Tibial artery (tissue), 4 donors: ENCODE data around the gene GVQW3.

Experiments
- DNase-seq, 2 donors: peaks; one replicate each; pipeline ENCODE4 v3.0.0-alpha.2; 2019
- H3K27ac ChIP-seq, 2 donors: fragments of 200-600 bp; sonication (generic) in 1 of 2; 1 replicate in 1 of 2; 2 replicates in 1 of 2; pipeline ENCODE4 v1.5.1; 2018 to 2019; ENCODE audit warnings: mild to moderate bottlenecking in 1 of 2
- H3K27me3 ChIP-seq, 2 donors: fragments of 200-600 bp; sonication (generic) in 1 of 2; one replicate each; pipeline versions ENCODE4 v1.5.1 to v1.6.0; 2016 to 2019
- H3K36me3 ChIP-seq, 3 donors: fragments of 200-600 bp; sonication (generic) in 2 of 3; one replicate each; pipeline ENCODE4 v1.5.1; 2016 to 2019; ENCODE audit warnings: mild to moderate bottlenecking in 2 of 3
- H3K4me1 ChIP-seq, 4 donors: fragments of 200-600 bp; sonication (generic) in 2 of 4; 1 replicate in 3 of 4; 2 replicates in 1 of 4; pipeline ENCODE4 v1.5.1; 2016 to 2019
- H3K4me3 ChIP-seq, 2 donors: fragments of 200-600 bp; sonication (generic) in 1 of 2; 1 replicate in 1 of 2; 2 replicates in 1 of 2; pipeline ENCODE4 v1.5.1; 2018 to 2019; ENCODE audit warnings: mild to moderate bottlenecking in 2 of 2
- H3K9me3 ChIP-seq, 3 donors: fragments of 200-600 bp; sonication (generic) in 1 of 3; one replicate each; pipeline ENCODE4 v1.5.1; 2016 to 2019
- intact Hi-C: fragments of 100-400 bp; cut with DNase I; formaldehyde crosslinking; loops from one replicate; pipeline ENCODE4 v1.15.0; 2023; ENCODE audit warnings: low total_unique reads
- TF ChIP-seq, protein P1 (sequence below), 2 experiments: fragments of 200-600 bp in 1 of 2; fragments of 450-650 bp in 1 of 2; IDR thresholded peaks; one replicate each; pipeline ENCODE4 v1.5.1; 2017 to 2019; ENCODE audit warnings: antibody characterized with exemption in 2 of 2, mild to moderate bottlenecking in 1 of 2, moderate library complexity in 1 of 2

The GVQW3 gene

GRCh38 chr11:76408171-76408965 lies 27.2 kb downstream of the GVQW3 start:
- H3K27ac ChIP-seq: no peak overlapping the region
- H3K27me3 ChIP-seq: no peaks in the 10 kb centered on the region
- no peaks in the 10 kb centered on the region for H3K36me3 ChIP-seq
- H3K4me1 ChIP-seq: no peaks in the 10 kb centered on the region
- H3K9me3 ChIP-seq: no peaks in the 10 kb centered on the region
- no peak for DNase-seq
- TF ChIP-seq, protein P1, sequence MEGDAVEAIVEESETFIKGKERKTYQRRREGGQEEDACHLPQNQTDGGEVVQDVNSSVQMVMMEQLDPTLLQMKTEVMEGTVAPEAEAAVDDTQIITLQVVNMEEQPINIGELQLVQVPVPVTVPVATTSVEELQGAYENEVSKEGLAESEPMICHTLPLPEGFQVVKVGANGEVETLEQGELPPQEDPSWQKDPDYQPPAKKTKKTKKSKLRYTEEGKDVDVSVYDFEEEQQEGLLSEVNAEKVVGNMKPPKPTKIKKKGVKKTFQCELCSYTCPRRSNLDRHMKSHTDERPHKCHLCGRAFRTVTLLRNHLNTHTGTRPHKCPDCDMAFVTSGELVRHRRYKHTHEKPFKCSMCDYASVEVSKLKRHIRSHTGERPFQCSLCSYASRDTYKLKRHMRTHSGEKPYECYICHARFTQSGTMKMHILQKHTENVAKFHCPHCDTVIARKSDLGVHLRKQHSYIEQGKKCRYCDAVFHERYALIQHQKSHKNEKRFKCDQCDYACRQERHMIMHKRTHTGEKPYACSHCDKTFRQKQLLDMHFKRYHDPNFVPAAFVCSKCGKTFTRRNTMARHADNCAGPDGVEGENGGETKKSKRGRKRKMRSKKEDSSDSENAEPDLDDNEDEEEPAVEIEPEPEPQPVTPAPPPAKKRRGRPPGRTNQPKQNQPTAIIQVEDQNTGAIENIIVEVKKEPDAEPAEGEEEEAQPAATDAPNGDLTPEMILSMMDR (IDR thresholded peaks at IDR 0.05): no peak
- intact Hi-C loops: no loop called here
- H3K4me3 ChIP-seq: no peak overlapping the region

GRCh38 chr11:76410851-76411357 lies 29.8 kb downstream of the GVQW3 start:
- intact Hi-C loops: no loop called here
- DNase-seq: no peak

GRCh38 chr11:76415073-76415472 lies 34.0 kb downstream of the GVQW3 start:
- Histone ChIP-seq H3K27me3 (no peaks in the 10 kb centered on the region), H3K36me3 (no peaks in the 10 kb centered on the region), H3K27ac (no peak overlapping the region), H3K4me3 (no peak overlapping the region), H3K4me1 (no peaks in the 10 kb centered on the region), H3K9me3 (no peaks in the 10 kb centered on the region)
- TF ChIP-seq, protein P1 (IDR thresholded peaks at IDR 0.05): no peak
- DNase-seq: no peak
- intact Hi-C loops: no loop called here

More at GRCh38 chr11:76410851-76411357, 29.8 kb downstream of the GVQW3 start:
- no peaks in the 10 kb centered on the region for H3K4me1 ChIP-seq
- no peak overlapping the region for H3K27ac ChIP-seq
- TF ChIP-seq, protein P1 (IDR thresholded peaks at IDR 0.05): no peak
- H3K9me3 ChIP-seq: no peaks in the 10 kb centered on the region
- no peaks in the 10 kb centered on the region for H3K36me3 ChIP-seq
- H3K27me3 ChIP-seq: no peaks in the 10 kb centered on the region
- no peak overlapping the region for H3K4me3 ChIP-seq

DNA sequence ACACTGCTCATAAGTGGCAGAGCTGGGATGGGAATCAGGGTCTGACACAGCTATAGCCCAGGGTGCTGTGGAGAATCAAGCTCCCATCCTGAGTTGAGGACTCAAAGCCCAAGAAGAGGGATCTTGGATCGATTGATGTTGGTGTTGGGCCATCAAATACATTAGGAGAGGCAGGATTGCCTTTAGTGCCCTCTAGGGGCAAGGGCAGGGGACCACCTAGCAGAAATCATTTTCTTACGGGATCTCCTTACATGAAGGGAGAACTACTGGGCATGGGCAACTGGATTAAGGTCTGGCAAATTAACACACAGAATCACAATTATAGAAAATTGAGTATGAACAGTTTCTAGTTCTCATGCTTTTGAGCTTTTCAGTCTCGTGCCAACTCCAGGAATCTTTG lies 38.8 kb downstream of the GVQW3 start:
- H3K27me3 ChIP-seq: no peaks in the 10 kb centered on the region
- H3K9me3 ChIP-seq: no peaks in the 10 kb centered on the region
- DNase-seq: no peak
- H3K27ac ChIP-seq: no peak overlapping the region
- TF ChIP-seq, protein P1 (IDR thresholded peaks at IDR 0.05): no peak
- no peaks in the 10 kb centered on the region for H3K4me1 ChIP-seq
- H3K4me3 ChIP-seq: no peak overlapping the region
- intact Hi-C loops: no loop called here
- H3K36me3 ChIP-seq: no peaks in the 10 kb centered on the region

DNA sequence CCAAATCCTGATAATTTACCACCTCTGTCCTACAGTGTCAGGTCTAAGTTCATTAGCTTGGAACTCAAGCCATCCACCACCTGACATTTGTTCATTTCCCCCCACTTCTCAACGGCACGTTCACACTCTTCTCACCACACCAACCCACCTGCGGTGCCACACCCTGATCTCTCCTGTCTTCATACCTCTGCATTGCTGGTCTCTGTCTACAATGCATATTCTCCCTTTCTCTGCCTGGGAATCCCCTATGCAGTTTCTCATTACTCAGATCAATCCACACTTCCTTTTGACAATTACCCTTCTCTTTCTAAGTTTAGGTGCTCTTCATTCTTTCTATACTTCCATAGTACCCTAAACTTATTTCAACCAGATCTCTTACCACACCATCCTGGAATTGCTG lies 43.3 kb downstream of the GVQW3 start:
- Histone ChIP-seq H3K27me3 (peaks cover 0 to 4% of the 10 kb centered on the region in 2 donors), H3K27ac (no peak overlapping the region)
- no peak for DNase-seq

More for the DNA sequence above, 43.3 kb downstream of the GVQW3 start:
- TF ChIP-seq, protein P1 (IDR thresholded peaks at IDR 0.05): no peak
- Histone ChIP-seq H3K36me3 (no peaks in the 10 kb centered on the region), H3K4me1 (no peaks in the 10 kb centered on the region), H3K4me3 (no peak overlapping the region), H3K9me3 (no peaks in the 10 kb centered on the region)
- intact Hi-C loops: no loop called here
